K562 (cell line): ENCODE measurements around the gene SH3TC2. TPM values are rescaled to one million over a fixed set of nuclear protein-coding genes. Genes with fewer than 3 reads are reported as not detected.

ENCODE experiments used
- ATAC-seq: fragments of 200-7000 bp; cut with Tn5 transposase; 3 replicates; pipeline ENCODE4 v1.9.1; 2020; ENCODE audit warnings: moderate library complexity
- BruUV-seq: library from RNA; stranded (reverse); fragments of 400-500 nt; replicated peaks from 2 replicates; lab custom pipeline; 2021; lab: Mats Ljungman, UMichigan
- CTCF ChIA-PET: fragments of 300-600 bp; formaldehyde crosslinking; extraction: SDS; loops from one replicate; lab custom pipeline; 2021; ENCODE audit warnings: low intra/inter-chr PET ratio; lab: Yijun Ruan, JAX
- POLR2A ChIA-PET: fragments of 300-600, 350-650 bp; sonication (Branson Sonifier 250); formaldehyde crosslinking; extraction: SDS; loops from one replicate; lab custom pipeline; 2021; ENCODE audit warnings: antibody characterized with exemption, inconsistent platforms; lab: Yijun Ruan, JAX
- DNase-seq, 4 experiments: peaks; one replicate each; pipeline versions ENCODE4 v3.0.0 to v3.0.0-alpha.2; 2011 to 2018; ENCODE audit warnings: low spot score in 3 of 4, mixed read lengths in 3 of 4; ENCODE audit errors: extremely low read depth in 1 of 4
- FAIRE-seq: peaks from 2 replicates; lab custom pipeline; 2011; peaks lifted over from hg19 to GRCh38; lab: Jason Lieb, UNC
- H2AFZ ChIP-seq: 2 replicates; pipeline ENCODE4 v1.6.0; 2011; ENCODE audit warnings: low read depth, low read length, control low read depth, inconsistent platforms
- H3K27ac ChIP-seq: fragments of 200-600 bp; 3 replicates; pipeline ENCODE4 v1.8.0; 2011; ENCODE audit warnings: low read depth, mild to moderate bottlenecking, control low read depth, inconsistent platforms, low read length, moderate library complexity, mixed read lengths; ENCODE audit errors: extremely low read depth
- H3K27me3 ChIP-seq, 2 experiments: fragments of 300-600 bp in 1 of 2; 2 replicates in 1 of 2; 3 replicates in 1 of 2; pipeline versions ENCODE4 v1.6.0 to v1.8.0; 2011; ENCODE audit warnings: inconsistent platforms in 2 of 2, low read length in 2 of 2, mild to moderate bottlenecking in 1 of 2, mixed read lengths in 1 of 2, moderate library complexity in 1 of 2; ENCODE audit not compliant: control insufficient read depth in 2 of 2, insufficient read depth in 2 of 2
- H3K36me3 ChIP-seq: fragments of 300-600 bp; 3 replicates; pipeline ENCODE4 v1.8.0; 2011; ENCODE audit warnings: mild to moderate bottlenecking, low read length, inconsistent platforms; ENCODE audit not compliant: control insufficient read depth, insufficient read depth
- H3K4me1 ChIP-seq, 2 experiments: fragments of 200-600 bp in 1 of 2; replicated peaks in 1 of 2; 2 replicates in 1 of 2; 3 replicates in 1 of 2; pipeline versions ENCODE4 v1.5.1 to v1.8.0; 2011; ENCODE audit warnings: inconsistent platforms in 2 of 2, low read length in 2 of 2, mild to moderate bottlenecking in 1 of 2, mixed read lengths in 1 of 2, moderate library complexity in 1 of 2; ENCODE audit not compliant: control insufficient read depth in 2 of 2, insufficient read depth in 2 of 2
- H3K4me2 ChIP-seq: 2 replicates; pipeline ENCODE4 v1.6.1; 2011; ENCODE audit warnings: low read length, control low read depth, inconsistent platforms, mixed read lengths; ENCODE audit not compliant: insufficient read depth
- H3K4me3 ChIP-seq: fragments of 200-600 bp; sonication (generic), shearing (Covaris generic); 2 replicates; pipeline ENCODE4 v1.5.1; 2016; ENCODE audit warnings: control low read depth, inconsistent platforms
- H3K79me2 ChIP-seq: fragments of 200-600 bp; 3 replicates; pipeline ENCODE4 v1.8.0; 2011; ENCODE audit warnings: low read length, inconsistent platforms; ENCODE audit not compliant: control insufficient read depth, insufficient read depth
- H3K9ac ChIP-seq, 2 experiments: 2 replicates each; pipeline versions ENCODE4 v1.6.0 to v1.6.1; 2011; ENCODE audit warnings: low read depth in 2 of 2, low read length in 2 of 2, control low read depth in 1 of 2, inconsistent platforms in 1 of 2, mild to moderate bottlenecking in 1 of 2, mixed read lengths in 1 of 2; ENCODE audit not compliant: insufficient read depth in 1 of 2
- H3K9me1 ChIP-seq: one replicate; pipeline ENCODE4 v1.6.0; 2011; ENCODE audit warnings: inconsistent platforms, mild to moderate bottlenecking, low read length, moderate library complexity; ENCODE audit not compliant: control insufficient read depth, insufficient read depth
- H3K9me3 ChIP-seq: replicated peaks from 2 replicates; pipeline ENCODE4 v1.5.1; 2011; ENCODE audit warnings: low read depth, low read length, inconsistent platforms; ENCODE audit not compliant: control insufficient read depth, insufficient read depth
- H4K20me1 ChIP-seq: replicated peaks from 2 replicates; pipeline ENCODE4 v1.6.1; 2011; ENCODE audit warnings: low read length, inconsistent platforms, mixed read lengths; ENCODE audit not compliant: control insufficient read depth, insufficient read depth
- ARNT ChIP-seq, 2 experiments: fragments of 450-650 bp; IDR thresholded peaks; 2 replicates each; pipeline ENCODE4 v1.6.1; 2016; ENCODE audit warnings: mild to moderate bottlenecking in 1 of 2
- CBX2 ChIP-seq: fragments of 200-600 bp; sonication (generic); IDR thresholded peaks from one replicate; pipeline ENCODE4 v1.6.1; 2012; ENCODE audit warnings: mild to moderate bottlenecking, low read length, inconsistent platforms; ENCODE audit not compliant: insufficient read depth, poor library complexity, severe bottlenecking
- ETV6 ChIP-seq, 3 experiments: fragments of 150-350 bp in 1 of 3; sonication (generic) in 1 of 3; formaldehyde crosslinking in 1 of 3; IDR thresholded peaks; 2 replicates each; pipeline versions ENCODE4 v1.6.1 to v1.8.0; 2014 to 2022; ENCODE audit warnings: borderline replicate concordance in 2 of 3, low read depth in 2 of 3, antibody characterized with exemption in 1 of 3, low read length in 1 of 3, mild to moderate bottlenecking in 1 of 3, missing genetic modification reagents in 1 of 3
- HDAC1 ChIP-seq, 2 experiments: fragments of 450-650 bp; IDR thresholded peaks; 2 replicates each; pipeline ENCODE4 v1.6.1; 2016 to 2017; ENCODE audit warnings: inconsistent platforms in 1 of 2, mild to moderate bottlenecking in 1 of 2, moderate library complexity in 1 of 2
- HDGF ChIP-seq: fragments of 450-650 bp; IDR thresholded peaks from 2 replicates; pipeline ENCODE4 v1.6.1; 2016
- MAFK ChIP-seq: IDR thresholded peaks from 2 replicates; pipeline ENCODE4 v1.6.1; 2011; ENCODE audit warnings: low read length, improper control_type of control experiment
- MCM3 ChIP-seq: fragments of 450-650 bp; IDR thresholded peaks from 2 replicates; pipeline ENCODE4 v1.6.1; 2016
- MEIS2 ChIP-seq: fragments of 450-650 bp; IDR thresholded peaks from 2 replicates; pipeline ENCODE4 v1.6.1; 2014; ENCODE audit warnings: mild to moderate bottlenecking; ENCODE audit not compliant: partially characterized antibody
- NR0B1 ChIP-seq: fragments of 450-650 bp; IDR thresholded peaks from one replicate; pipeline ENCODE4 v1.6.1; 2018; ENCODE audit warnings: mild to moderate bottlenecking, moderate library complexity; ENCODE audit not compliant: partially characterized antibody
- RBM25 ChIP-seq: fragments of 200-400 bp; formaldehyde crosslinking; IDR thresholded peaks from 2 replicates; pipeline ENCODE4 v1.6.1; 2018; ENCODE audit warnings: low read length, low read depth, moderate library complexity; ENCODE audit not compliant: severe bottlenecking
- TAF1 ChIP-seq: IDR thresholded peaks from 2 replicates; pipeline ENCODE4 v1.6.1; 2011; ENCODE audit warnings: mild to moderate bottlenecking, low read length, moderate library complexity; ENCODE audit not compliant: insufficient read depth, control insufficient read depth, severe bottlenecking; ENCODE audit errors: extremely low read depth
- TFAM ChIP-seq: fragments of 250-450 bp; sonication (Bioruptor Pico); conservative IDR thresholded peaks from 2 replicates; pipeline ENCODE4 v1.5.0; 2021; ENCODE audit warnings: mild to moderate bottlenecking, moderate library complexity
- TRIM25 ChIP-seq: fragments of 450-650 bp; IDR thresholded peaks from 2 replicates; pipeline ENCODE4 v1.7.0; 2016; ENCODE audit warnings: borderline replicate concordance
- ZBTB17 ChIP-seq: fragments of 450-650 bp; formaldehyde crosslinking; IDR thresholded peaks from 2 replicates; pipeline ENCODE4 v1.4.0; 2020; ENCODE audit warnings: mild to moderate bottlenecking
- ZKSCAN1 ChIP-seq: fragments of 150-350 bp; IDR thresholded peaks from 2 replicates; pipeline ENCODE4 v1.6.1; 2016; ENCODE audit warnings: low read depth, low read length
- ZNF398 ChIP-seq: fragments of 250-450 bp; sonication (Bioruptor Pico); IDR thresholded peaks from 2 replicates; pipeline ENCODE4 v1.8.0; 2021; ENCODE audit warnings: moderate library complexity, mild to moderate bottlenecking, inconsistent platforms
- WGBS: fragments of 100-300 bp; shearing (Covaris generic); methylation state at CpG from one replicate; pipeline ENCODE4 v1.1.6; 2016; ENCODE audit warnings: low coverage, mixed read lengths; ENCODE audit not compliant: insufficient coverage; ENCODE audit errors: missing lambda C conversion rate; 5-methylcytosine and 5-hydroxymethylcytosine counted together
- in situ Hi-C: fragments of 300-500 bp; cut with MboI; formaldehyde crosslinking; loops from 4 replicates; pipeline ENCODE4 v1.15.0; 2018; ENCODE audit warnings: inconsistent platforms, mixed read lengths
- intact Hi-C: fragments of 100-400 bp; cut with micrococcal nuclease; formaldehyde crosslinking; loops from 2 replicates; pipeline ENCODE4 v1.14.2; 2022
- polyA plus RNA-seq, 8 experiments: library from polyadenylated mRNA; depleted of rRNA in 4 of 8; stranded (reverse) in 5 of 8; unstranded in 3 of 8; fragments of >200 nt; fragmentation: Nextera tagmentation in 2 of 8; fragmentation: Illumina TruSeq in 1 of 8; extraction: Ambion mirVana in 2 of 8; extraction: Trizol in 1 of 8; gene quantifications; 2 replicates each; pipeline versions ENCODE4 v1.2.1 to v1.2.3, GENCODE V29; 2011 to 2014; ENCODE audit warnings: inconsistent platforms in 1 of 8, missing spikeins in 1 of 8
- total RNA-seq, 7 experiments: library from RNA; depleted of rRNA in 6 of 7; stranded (reverse); fragments of >200 nt in 6 of 7; fragmentation: Illumina TruSeq in 2 of 7; extraction: Trizol in 2 of 7; gene quantifications; 2 replicates each; pipeline versions ENCODE4 v1.2.1 to v1.2.3, GENCODE V29; 2011 to 2021; ENCODE audit warnings: low replicate concordance in 1 of 7

The SH3TC2 gene
- total and polyA plus RNA-seq, 9 of the 15 experiments (the other 6 are each of a cell fraction or from before 2014, with no cell fraction given): 0.03 to 0.80 (median 0.55) TPM; not detected in 1

- WGBS: 19% methylated on average over 4 of the region's 4 CpGs
- Histone ChIP-seq H3K4me2 (no peak overlapping the region), H2AFZ (peak overlapping the region; percentile 11; the same call in 1 of the 2 replicates), H3K9me1 (no peaks in the 10 kb centered on the region), H3K9me3 (no peaks in the 10 kb centered on the region), H3K27me3 (no peaks in the 10 kb centered on the region), H3K27ac (0 out of 3 replicates have a peak overlapping the region, but pooled peaks have one; percentile 26), H3K4me3 (no peak overlapping the region), H3K36me3 (no peaks in the 10 kb centered on the region), H4K20me1 (no peaks in the 10 kb centered on the region), H3K4me1 (peaks cover 10 to 22% of the 10 kb centered on the region in 2 experiments), H3K9ac (no peak overlapping the region), H3K79me2 (no peaks in the 10 kb centered on the region)
- BruUV-seq: no TSS peak
- no peak for ATAC-seq
- intact Hi-C loops: no loop called here
- no peak for DNase-seq
- in situ Hi-C loops: no loop called here
- ChIA-PET POLR2A (interaction anchor here (0.6 to 1.4 kb wide), 3 partner anchors 16 to 68 kb away, joined by 3 to 4 read pairs (median 4); no protein-coding TSS in a partner anchor), CTCF (no interaction called here)
- TF ChIP-seq RBM25 (no peak), ZKSCAN1 (no peak), MCM3 (no peak), TFAM (CRISPR knock-in tag) (no peak), HDGF (no peak), ZNF398 (CRISPR knock-in tag) (no peak), TAF1 (no peak), MEIS2 (no peak), CBX2 (no peak), ETV6 (IDR thresholded peaks at IDR 0.05; ENCODE audit: borderline replicate concordance in 1 of 2, low read depth in 2 of 2, low read length in 1 of 2) (no peak), ETV6 (CRISPR knock-in tag; IDR thresholded peaks at IDR 0.05; ENCODE audit: borderline replicate concordance) (no peak), TRIM25 (no peak), NR0B1 (no peak), MAFK (no peak), ARNT (IDR thresholded peaks at IDR 0.05) (no peak), HDAC1 (IDR thresholded peaks at IDR 0.05) (no peak), ZBTB17 (CRISPR knock-in tag) (no peak)
- FAIRE-seq: no peak
These were observed 1.5 kb downstream of the SH3TC2 start for GRCh38 chr5:149061341-149061740.
